ENCODE data around the gene NKG7.

Gene NKG7

DNA sequence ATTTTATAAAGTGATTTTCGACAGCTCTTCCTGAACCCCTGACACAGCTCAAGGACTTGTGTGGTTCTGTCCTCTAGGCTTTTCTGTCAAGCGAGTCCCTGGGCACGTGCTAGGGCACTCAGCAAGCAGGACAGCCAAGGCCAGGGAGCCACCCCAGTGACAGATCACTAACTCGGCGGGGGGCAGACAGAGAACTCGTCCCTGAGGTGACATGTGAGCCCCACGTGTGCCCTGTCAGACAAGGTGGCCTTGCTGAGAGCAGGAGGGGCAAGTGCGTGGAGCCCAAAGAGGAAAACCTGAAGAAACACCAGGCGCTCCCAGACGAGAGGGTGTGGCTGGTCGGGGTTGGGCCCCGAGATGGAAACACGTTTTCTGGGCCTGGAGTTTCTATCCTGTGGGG, 11.2 kb downstream of the NKG7 start:
- TF ChIP-seq EP300 (IDR thresholded peaks at IDR 0.05; ENCODE audit: borderline replicate concordance) (no peak), TEAD4 (IDR thresholded peaks at IDR 0.05) (no peak), RAD21 (IDR thresholded peaks at IDR 0.05; ENCODE audit: low read depth) (no peak), CREB1 (IDR thresholded peaks at IDR 0.05; ENCODE audit: low read depth) (no peak), YY1 (IDR thresholded peaks at IDR 0.05; ENCODE audit: low read depth) (no peak), TCF12 (IDR thresholded peaks at IDR 0.05; ENCODE audit: low read depth) (no peak)
- TF ChIP-seq, protein P1, sequence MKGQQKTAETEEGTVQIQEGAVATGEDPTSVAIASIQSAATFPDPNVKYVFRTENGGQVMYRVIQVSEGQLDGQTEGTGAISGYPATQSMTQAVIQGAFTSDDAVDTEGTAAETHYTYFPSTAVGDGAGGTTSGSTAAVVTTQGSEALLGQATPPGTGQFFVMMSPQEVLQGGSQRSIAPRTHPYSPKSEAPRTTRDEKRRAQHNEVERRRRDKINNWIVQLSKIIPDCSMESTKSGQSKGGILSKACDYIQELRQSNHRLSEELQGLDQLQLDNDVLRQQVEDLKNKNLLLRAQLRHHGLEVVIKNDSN (IDR thresholded peaks at IDR 0.05) = no peak
- TF ChIP-seq, protein P2, sequence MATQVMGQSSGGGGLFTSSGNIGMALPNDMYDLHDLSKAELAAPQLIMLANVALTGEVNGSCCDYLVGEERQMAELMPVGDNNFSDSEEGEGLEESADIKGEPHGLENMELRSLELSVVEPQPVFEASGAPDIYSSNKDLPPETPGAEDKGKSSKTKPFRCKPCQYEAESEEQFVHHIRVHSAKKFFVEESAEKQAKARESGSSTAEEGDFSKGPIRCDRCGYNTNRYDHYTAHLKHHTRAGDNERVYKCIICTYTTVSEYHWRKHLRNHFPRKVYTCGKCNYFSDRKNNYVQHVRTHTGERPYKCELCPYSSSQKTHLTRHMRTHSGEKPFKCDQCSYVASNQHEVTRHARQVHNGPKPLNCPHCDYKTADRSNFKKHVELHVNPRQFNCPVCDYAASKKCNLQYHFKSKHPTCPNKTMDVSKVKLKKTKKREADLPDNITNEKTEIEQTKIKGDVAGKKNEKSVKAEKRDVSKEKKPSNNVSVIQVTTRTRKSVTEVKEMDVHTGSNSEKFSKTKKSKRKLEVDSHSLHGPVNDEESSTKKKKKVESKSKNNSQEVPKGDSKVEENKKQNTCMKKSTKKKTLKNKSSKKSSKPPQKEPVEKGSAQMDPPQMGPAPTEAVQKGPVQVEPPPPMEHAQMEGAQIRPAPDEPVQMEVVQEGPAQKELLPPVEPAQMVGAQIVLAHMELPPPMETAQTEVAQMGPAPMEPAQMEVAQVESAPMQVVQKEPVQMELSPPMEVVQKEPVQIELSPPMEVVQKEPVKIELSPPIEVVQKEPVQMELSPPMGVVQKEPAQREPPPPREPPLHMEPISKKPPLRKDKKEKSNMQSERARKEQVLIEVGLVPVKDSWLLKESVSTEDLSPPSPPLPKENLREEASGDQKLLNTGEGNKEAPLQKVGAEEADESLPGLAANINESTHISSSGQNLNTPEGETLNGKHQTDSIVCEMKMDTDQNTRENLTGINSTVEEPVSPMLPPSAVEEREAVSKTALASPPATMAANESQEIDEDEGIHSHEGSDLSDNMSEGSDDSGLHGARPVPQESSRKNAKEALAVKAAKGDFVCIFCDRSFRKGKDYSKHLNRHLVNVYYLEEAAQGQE (IDR thresholded peaks at IDR 0.05; ENCODE audit: low read depth) = no peak

DNA sequence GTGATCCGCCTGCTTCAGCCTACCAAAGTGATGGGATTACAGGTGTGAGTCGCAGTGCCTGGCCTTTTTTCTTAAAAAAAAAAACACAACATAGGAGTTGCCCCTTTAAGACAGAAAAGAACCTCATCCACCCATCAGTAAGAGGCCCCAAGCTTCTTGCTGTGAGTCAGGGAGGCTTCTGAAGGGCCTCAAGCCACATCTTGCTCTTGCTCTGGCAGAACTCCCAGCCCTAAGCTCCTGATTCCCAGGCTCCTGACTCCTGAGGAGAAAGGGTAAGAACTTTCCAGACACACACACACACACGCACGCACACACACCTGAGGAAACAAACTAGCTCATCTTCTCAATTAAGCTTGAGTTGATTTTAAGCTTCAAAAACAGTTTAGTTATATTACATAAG, 13.2 kb downstream of the NKG7 start:
- TF ChIP-seq EGR1 (IDR thresholded peaks at IDR 0.05) (no peak), CEBPB (IDR thresholded peaks at IDR 0.05) (no peak)
- TF ChIP-seq, protein P3, sequence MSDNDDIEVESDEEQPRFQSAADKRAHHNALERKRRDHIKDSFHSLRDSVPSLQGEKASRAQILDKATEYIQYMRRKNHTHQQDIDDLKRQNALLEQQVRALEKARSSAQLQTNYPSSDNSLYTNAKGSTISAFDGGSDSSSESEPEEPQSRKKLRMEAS (IDR thresholded peaks at IDR 0.05) = no peak

DNA sequence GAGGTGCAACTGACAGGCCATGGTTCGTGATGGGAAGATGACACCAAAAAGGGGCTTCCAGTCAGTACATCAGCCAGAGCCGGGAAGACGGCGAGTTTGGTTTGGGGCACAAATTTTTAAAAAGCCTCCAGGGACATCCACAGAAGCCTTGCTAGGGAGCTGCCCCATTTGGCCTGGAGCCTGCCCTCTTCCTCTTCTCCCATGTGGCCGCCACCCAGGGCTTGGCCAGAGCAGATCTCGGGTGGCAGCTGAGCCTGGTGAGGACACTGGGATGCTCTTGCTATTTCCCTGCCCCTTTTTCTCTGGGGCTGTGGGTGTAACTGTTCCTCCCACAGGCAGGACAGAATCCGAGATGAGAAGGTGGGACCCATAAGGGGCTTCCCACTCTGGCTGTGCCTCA, 14.5 kb downstream of the NKG7 start:
- TF ChIP-seq NFIC (IDR thresholded peaks at IDR 0.05) (no peak), EP300 (IDR thresholded peaks at IDR 0.05; ENCODE audit: borderline replicate concordance) (no peak), RAD21 (IDR thresholded peaks at IDR 0.05; ENCODE audit: low read depth) (no peak), TCF12 (IDR thresholded peaks at IDR 0.05; ENCODE audit: low read depth) (no peak), YY1 (IDR thresholded peaks at IDR 0.05; ENCODE audit: low read depth) (no peak), CEBPB (IDR thresholded peaks at IDR 0.05) (no peak), FOXM1 (IDR thresholded peaks at IDR 0.05; ENCODE audit: borderline replicate concordance, low read depth) (no peak), TEAD4 (IDR thresholded peaks at IDR 0.05) (no peak), EGR1 (IDR thresholded peaks at IDR 0.05) (no peak), ZBTB7A (IDR thresholded peaks at IDR 0.05; ENCODE audit: low read depth) (no peak), TAF1 (IDR thresholded peaks at IDR 0.05; ENCODE audit: low read depth) (no peak), CREB1 (IDR thresholded peaks at IDR 0.05; ENCODE audit: low read depth) (no peak)
- TF ChIP-seq, protein P1 (IDR thresholded peaks at IDR 0.05) = no peak
- TF ChIP-seq, protein P2 (IDR thresholded peaks at IDR 0.05; ENCODE audit: low read depth) = no peak
- TF ChIP-seq, protein P3 (IDR thresholded peaks at IDR 0.05) = no peak

DNA sequence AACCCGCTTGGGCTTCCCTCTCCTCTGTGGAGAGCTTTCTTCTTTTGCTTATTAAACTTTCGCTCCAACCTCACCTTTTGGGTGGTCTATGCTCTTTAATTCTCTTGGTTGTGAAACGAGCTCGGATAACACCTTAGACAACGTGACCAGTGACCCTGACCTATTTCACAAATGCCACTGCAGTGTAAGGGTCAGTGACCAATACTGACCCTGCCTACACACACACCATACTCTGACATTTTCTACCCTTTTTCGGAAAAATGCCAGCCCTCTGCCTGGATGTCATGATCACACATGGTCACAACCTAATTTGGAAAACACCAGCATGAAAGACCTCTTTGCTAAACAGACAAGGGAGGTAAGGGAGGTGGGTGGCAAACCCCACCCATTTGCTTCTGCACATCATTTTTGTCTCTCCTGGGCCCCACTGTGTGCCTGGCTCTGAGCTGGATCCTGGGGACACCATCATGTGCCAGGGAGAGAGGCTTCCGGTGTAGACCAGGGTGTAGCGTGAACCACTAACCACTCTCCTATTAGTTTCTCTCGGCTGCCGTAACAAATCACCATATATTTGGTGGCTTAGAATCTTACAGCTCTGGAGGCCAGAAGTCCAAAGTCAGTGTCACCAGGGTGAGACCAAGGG, 16.2 kb downstream of the NKG7 start:
- TF ChIP-seq, protein P3 (IDR thresholded peaks at IDR 0.05) = no peak
- TF ChIP-seq FOXM1 (IDR thresholded peaks at IDR 0.05; ENCODE audit: borderline replicate concordance, low read depth) = no peak
- TF ChIP-seq CREB1 (IDR thresholded peaks at IDR 0.05; ENCODE audit: low read depth) = no peak
- TF ChIP-seq, protein P2 (IDR thresholded peaks at IDR 0.05; ENCODE audit: low read depth) = no peak
- no peak for TF ChIP-seq TCF12 (IDR thresholded peaks at IDR 0.05; ENCODE audit: low read depth)
- no peak for TF ChIP-seq CEBPB (IDR thresholded peaks at IDR 0.05)
- TF ChIP-seq TAF1 (IDR thresholded peaks at IDR 0.05; ENCODE audit: low read depth) = no peak
- no peak for TF ChIP-seq EP300 (IDR thresholded peaks at IDR 0.05; ENCODE audit: borderline replicate concordance)
- TF ChIP-seq TEAD4 (IDR thresholded peaks at IDR 0.05) = no peak
- no peak for TF ChIP-seq ZBTB7A (IDR thresholded peaks at IDR 0.05; ENCODE audit: low read depth)
- TF ChIP-seq, protein P1 (IDR thresholded peaks at IDR 0.05) = no peak
